Measurements from ENCODE around the gene KCNJ9.
"Not testable (repeated sequence)": the region's sequence is repeated elsewhere in the genome, so short reads cannot be mapped to it uniquely, and the experiment has no call there.

KCNJ9 gene

GRCh38 chr1:160104486-160104885 lies 23.1 kb downstream of the KCNJ9 start:
- DNase-seq, result no peak

DNA sequence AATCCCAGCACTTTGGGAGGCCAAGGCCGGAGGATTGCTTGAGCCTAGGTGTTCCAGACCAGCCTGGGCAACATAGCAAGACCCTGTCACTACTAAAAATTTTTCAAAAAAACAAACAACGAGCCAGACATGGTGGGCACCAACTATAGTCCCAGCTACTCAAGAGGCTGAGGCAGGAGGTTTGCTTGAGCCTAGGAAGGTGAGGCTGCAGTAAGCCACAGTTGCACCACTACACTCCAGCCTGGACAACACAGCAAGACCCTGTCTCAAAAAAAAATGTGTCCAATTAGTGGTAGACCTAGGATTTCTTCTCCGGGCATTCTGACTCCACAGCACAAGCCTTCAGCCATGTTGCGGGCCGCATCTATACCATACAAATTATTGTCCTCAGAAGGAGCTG lies 23.8 kb downstream of the KCNJ9 start:
- DNase-seq, result no peak

- no peak for DNase-seq
Measured at GRCh38 chr1:160107512-160107911, 26.2 kb downstream of the KCNJ9 start.

DNA sequence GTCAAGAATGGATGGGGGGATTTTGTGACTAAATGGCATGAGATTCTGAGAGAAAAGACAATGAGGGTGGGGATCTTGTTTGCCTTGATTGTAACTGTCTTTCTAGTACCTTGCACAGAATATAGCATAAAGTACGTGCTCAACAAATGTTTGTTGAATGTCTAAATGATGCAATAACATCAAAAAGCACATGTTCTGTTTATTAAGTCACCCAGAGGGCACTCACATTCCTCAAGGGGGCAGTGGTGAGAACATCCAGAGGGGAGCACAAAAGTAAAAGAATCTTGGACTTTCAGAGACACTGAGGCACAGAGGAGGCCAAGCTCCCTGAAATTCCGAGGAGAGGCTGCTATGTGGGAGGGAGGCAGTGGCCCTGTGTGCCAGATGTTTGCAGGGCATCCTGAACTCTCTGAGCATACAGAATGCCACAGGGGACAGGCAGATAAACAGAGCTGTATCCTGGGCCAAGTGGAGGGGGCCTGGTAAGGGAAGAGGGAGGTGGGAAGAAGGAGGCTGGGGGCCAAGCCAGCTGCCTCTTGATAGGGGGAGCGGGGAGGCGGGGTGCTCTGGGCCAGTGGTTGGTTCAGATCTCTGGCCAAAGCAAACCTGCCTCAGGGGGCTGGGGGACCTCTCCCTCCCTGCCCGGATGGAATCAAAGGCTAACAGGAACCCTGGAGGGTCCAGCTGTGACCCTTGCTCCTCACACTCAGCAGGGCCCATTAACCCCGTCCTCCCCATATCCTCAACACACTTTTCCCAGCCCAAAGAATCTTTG lies 27.7 kb downstream of the KCNJ9 start:
- DNase-seq, result peak; percentile 67

GRCh38 chr1:160109686-160110085 lies 28.3 kb downstream of the KCNJ9 start:
- no peak for DNase-seq

DNA sequence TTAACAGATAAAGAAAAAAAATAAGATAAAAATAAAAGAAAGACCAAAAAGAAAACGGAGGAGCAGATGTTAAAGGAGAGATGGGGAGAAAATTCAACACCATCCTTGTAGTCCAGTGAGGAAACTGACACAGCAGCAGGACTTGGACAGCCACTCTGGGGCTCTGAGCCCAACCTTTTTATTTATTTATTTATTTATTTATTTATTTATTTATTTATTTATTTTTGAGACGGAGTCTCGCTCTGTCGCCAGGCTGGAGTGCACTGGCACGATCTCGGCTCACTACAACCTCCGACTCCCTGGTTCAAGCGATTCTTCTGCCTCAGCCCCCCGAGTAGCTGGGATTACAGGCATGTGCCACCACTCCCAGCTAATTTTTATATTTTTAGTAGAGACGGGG lies 30.1 kb downstream of the KCNJ9 start:
- not testable (repeated sequence) for DNase-seq

DNA sequence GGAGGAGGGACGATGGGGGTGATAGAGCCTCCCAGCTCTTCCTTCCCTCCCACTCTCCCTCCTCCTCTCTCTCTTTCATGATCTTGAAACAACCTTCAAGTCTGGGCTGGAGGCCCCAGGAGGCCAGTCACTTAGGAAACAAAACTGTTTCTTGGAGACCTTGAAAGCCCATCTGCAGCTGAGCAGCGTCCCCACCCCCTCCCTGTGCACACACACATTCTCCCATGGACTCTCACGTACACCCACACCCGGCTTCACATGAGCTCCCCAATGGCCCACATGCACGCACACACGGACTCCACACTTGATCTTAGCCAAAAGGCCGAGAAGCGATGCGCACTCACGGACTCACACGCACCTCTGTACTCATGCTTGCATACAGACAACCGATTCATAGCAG lies 31.0 kb downstream of the KCNJ9 start:
- no peak for DNase-seq

GRCh38 chr1:160113407-160113806 lies 32.1 kb downstream of the KCNJ9 start:
- DNase-seq, result no peak

GRCh38 chr1:160114085-160114484 lies 32.7 kb downstream of the KCNJ9 start:
- no peak for DNase-seq

DNA sequence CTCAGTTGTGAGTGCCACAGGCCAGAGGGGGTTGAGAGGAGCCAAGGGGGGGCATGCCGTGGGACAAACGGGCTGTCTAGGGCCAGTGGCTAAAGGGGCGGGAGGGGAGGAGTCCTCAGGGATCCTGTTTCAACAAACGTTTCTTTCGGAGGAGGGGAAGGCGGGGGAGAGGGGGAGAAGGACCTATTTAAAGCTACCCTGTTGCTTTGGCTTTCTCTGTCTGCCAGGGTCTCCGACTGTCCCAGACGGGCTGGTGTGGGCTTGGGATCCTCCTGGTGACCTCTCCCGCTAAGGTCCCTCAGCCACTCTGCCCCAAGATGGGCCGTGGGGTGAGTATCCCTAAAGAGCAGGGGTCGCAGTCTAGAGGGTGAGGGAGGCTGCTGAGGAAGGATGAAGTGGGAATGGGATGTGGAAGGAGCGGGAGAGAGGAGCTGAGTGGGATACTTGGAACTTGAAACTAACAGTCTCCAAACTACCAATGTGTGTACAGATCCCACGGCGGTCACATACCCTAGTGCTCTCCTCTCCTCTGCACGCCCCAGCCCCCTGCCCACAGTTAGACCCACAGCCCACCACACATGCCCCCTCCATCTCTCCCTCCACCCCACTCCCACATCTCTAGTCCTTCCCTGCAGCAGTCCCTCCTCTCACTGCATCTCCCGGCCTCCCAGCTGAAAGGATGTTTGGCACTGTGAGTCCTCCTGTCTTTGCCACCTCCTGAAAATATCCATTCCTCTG lies 34.4 kb downstream of the KCNJ9 start, which contains the start of gene ATP1A2:
Gene ATP1A2 (plus strand): TSS at position 215 of the 738 bp plus-strand sequence. CDS start 103 bp downstream, at position 318.
- DNase-seq, result no peak

GRCh38 chr1:160116283-160117147 lies 35.2 kb downstream of the KCNJ9 start:
- no peak for DNase-seq

- DNase-seq, result no peak
Measured at GRCh38 chr1:160117300-160117699, 36.0 kb downstream of the KCNJ9 start.

DNA sequence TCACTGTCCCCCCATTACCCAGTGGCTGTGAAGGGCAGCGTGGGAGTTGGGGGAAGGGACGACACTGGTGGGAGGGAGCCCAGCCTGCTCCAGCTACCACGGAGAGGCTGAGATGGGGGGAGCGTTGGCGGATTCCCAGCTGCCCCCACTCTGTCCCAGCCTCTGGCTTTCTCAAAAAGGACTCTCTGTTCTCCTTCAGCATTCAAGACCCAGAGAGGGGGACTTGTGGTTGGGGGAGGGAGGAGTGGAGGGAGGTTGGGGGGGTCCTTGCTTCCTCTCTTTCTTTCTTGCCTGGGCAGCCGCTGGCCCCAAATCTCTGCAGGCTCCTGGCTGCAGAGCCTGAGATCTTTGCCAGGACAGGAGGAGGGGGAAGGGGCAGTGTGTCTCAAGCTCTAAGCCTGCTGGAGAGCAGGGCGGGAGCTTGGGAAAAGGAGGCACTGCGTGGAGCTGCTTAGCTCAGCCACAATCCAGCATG lies 36.4 kb downstream of the KCNJ9 start:
- DNase-seq, result no peak

DNA sequence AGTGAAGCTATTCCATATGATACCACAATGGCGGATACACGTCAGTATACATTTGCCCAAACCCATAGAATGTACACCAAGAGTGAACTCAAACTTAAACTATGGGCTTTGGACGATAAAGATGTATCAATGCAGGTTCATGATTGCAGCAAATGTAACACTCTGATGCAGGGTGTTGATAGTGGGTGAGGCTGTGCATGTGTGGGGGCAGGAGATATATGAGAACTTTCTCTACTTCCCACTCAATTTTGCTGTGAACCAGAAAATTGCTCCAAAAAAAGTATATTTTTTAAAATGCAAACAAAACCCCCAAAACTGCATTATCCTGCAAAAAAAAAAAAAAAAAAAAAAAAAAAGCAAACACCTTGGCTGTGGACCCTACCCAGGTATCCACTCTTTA lies 37.6 kb downstream of the KCNJ9 start:
- DNase-seq, result no peak

- no peak for DNase-seq
Measured at GRCh38 chr1:160120797-160121196, 39.5 kb downstream of the KCNJ9 start.

GRCh38 chr1:160121388-160121787 lies 40.0 kb downstream of the KCNJ9 start:
- no peak for DNase-seq

DNA sequence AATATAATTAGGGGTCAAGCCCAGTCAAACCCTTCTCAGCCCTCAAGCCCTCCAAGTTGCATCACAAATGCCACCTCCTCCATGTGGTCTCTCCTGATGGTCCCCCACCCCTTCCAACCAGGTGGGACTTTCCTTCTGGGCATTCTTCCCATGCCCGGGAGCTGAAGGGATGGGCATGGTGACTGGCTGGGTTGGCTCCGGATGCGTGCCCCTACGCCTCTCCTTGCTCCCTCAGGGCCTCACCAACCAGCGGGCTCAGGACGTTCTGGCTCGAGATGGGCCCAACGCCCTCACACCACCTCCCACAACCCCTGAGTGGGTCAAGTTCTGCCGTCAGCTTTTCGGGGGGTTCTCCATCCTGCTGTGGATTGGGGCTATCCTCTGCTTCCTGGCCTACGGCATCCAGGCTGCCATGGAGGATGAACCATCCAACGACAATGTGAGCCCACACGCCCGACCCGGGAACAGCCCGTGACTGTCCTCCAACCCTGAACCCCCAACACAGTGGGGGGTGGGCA lies 41.7 kb downstream of the KCNJ9 start:
- no peak for DNase-seq

- no peak for DNase-seq
Measured at GRCh38 chr1:160123726-160124125, 42.4 kb downstream of the KCNJ9 start.

- DNase-seq, result peak; percentile 98
Measured at GRCh38 chr1:160124705-160125478, 43.6 kb downstream of the KCNJ9 start.

DNA sequence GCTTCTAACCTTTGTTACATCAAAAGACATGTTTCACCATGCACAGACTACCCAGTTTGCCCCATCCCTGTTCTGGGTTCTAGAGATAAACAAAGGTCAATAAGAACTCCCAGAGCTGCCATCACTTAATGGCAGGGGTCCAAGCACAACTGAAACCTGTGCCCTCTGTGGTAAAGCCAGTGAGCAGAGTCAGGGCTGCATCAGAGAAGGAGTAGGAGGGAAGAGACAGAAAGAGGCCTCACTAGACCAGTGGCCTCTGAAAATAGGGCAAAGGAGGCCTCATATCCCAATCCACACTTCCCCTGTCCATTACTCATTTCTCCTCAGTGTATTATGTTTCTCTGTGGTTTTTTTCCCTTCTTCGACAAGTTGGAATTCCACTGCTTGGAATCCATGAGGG lies 44.4 kb downstream of the KCNJ9 start:
- DNase-seq, result peak; percentile 69

DNA sequence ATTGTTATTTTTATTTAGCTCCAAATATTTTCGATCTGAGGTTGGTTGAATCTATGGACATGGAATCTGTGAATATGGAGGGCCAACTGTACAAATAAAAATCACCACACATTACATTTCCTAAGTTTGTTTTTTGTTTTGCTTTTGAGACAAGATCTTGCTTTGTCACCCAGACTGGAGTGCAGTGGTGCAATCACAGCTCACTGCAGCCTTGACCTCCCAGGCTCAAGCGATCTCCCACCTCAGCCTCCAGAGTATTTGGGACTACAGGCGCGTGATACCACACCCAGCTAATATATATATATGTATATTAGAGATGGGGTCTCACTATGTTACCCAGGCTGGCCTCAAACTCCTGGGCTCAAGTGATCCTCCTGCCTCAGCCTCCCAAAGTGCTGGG lies 45.0 kb downstream of the KCNJ9 start:
- DNase-seq, result not testable (repeated sequence)

DNA sequence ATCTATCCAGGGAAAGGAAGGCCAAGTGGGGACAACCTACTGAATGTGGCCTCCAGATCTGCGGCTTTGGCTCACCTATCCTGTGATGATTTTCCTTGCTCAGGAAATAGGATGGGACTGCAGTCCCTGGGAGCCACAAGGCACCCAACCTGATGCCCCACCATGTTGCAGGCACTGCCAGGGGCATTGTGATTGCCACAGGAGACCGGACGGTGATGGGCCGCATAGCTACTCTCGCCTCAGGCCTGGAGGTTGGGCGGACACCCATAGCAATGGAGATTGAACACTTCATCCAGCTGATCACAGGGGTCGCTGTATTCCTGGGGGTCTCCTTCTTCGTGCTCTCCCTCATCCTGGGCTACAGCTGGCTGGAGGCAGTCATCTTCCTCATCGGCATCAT lies 46.0 kb downstream of the KCNJ9 start:
- DNase-seq, result no peak

Data from EL (cell line).